Mesendoderm (in vitro differentiated cells): ENCODE results near the gene GALNT4.

Experiments used
- DNase-seq: peaks from one replicate; pipeline ENCODE4 v3.0.0; 2013
- H2AK5ac ChIP-seq: 2 replicates; pipeline ENCODE4 v1.6.1; 2013; ENCODE audit warnings: low read length, inconsistent platforms
- H2BK120ac ChIP-seq: 2 replicates; pipeline ENCODE4 v1.6.1; 2013; ENCODE audit warnings: low read depth, mild to moderate bottlenecking, low read length, moderate library complexity, mixed read lengths
- H2BK15ac ChIP-seq: replicated peaks from 2 replicates; pipeline ENCODE4 v1.6.1; 2013; ENCODE audit warnings: low read depth, mild to moderate bottlenecking, moderate library complexity
- H2BK5ac ChIP-seq: 2 replicates; pipeline ENCODE4 v1.6.1; 2013; ENCODE audit warnings: low read length, inconsistent platforms
- H3K18ac ChIP-seq: 2 replicates; pipeline ENCODE4 v1.6.1; 2013; ENCODE audit warnings: mild to moderate bottlenecking, low read length, mixed read lengths
- H3K23ac ChIP-seq: one replicate; pipeline ENCODE4 v1.6.1; 2013; ENCODE audit warnings: low read length
- H3K27ac ChIP-seq: 2 replicates; pipeline ENCODE4 v1.5.1; 2013; ENCODE audit warnings: low read depth, mild to moderate bottlenecking, inconsistent platforms, low read length, moderate library complexity
- H3K27me3 ChIP-seq: 2 replicates; pipeline ENCODE4 v1.6.1; 2013; ENCODE audit warnings: low read length, control low read depth, mild to moderate bottlenecking, inconsistent platforms; ENCODE audit not compliant: insufficient read depth, poor library complexity
- H3K36me3 ChIP-seq: 2 replicates; pipeline ENCODE4 v1.6.1; 2013; ENCODE audit warnings: low read length, inconsistent platforms; ENCODE audit not compliant: control insufficient read depth, insufficient read depth
- H3K4ac ChIP-seq: one replicate; pipeline ENCODE4 v1.6.1; 2013; ENCODE audit warnings: low read depth, mild to moderate bottlenecking, low read length, moderate library complexity
- H3K4me1 ChIP-seq: 2 replicates; pipeline ENCODE4 v1.6.1; 2013; ENCODE audit warnings: low read depth, low read length, inconsistent platforms; ENCODE audit not compliant: control insufficient read depth
- H3K4me2 ChIP-seq: 2 replicates; pipeline ENCODE4 v1.6.1; 2013; ENCODE audit warnings: low read length
- H3K4me3 ChIP-seq: 2 replicates; pipeline ENCODE4 v1.5.1; 2013; ENCODE audit warnings: mild to moderate bottlenecking, low read length
- H3K56ac ChIP-seq: one replicate; pipeline ENCODE4 v1.6.1; 2013; ENCODE audit warnings: low read length
- H3K79me1 ChIP-seq: 2 replicates; pipeline ENCODE4 v1.6.1; 2013; ENCODE audit warnings: low read length, inconsistent platforms
- H3K79me2 ChIP-seq: 2 replicates; pipeline ENCODE4 v1.6.1; 2013; ENCODE audit warnings: mild to moderate bottlenecking, low read length; ENCODE audit not compliant: control insufficient read depth, insufficient read depth
- H3K9ac ChIP-seq: 2 replicates; pipeline ENCODE4 v1.6.1; 2013; ENCODE audit warnings: low read length, inconsistent platforms
- H4K5ac ChIP-seq: one replicate; pipeline ENCODE4 v1.6.1; 2013; ENCODE audit warnings: low read length
- H4K8ac ChIP-seq: one replicate; pipeline ENCODE4 v1.6.1; 2013; ENCODE audit warnings: low read depth, mild to moderate bottlenecking, control low read depth, low read length, moderate library complexity
- WGBS: extraction: QIAGEN DNeasy Blood & Tissue Kit; methylation state at CpG from one replicate; pipeline ENCODE4 v1.1.7; 2013; ENCODE audit warnings: low lambda C conversion rate, missing lambda C conversion rate; ENCODE audit not compliant: insufficient coverage; ENCODE audit errors: extremely low coverage; 5-methylcytosine and 5-hydroxymethylcytosine counted together

GALNT4 gene

GRCh38 chr12:89494411-89495231 lies 30.0 kb downstream of the GALNT4 start:
- Histone ChIP-seq H3K18ac (no peak overlapping the region), H3K79me1 (no peaks in the 10 kb centered on the region), H3K27ac (no peak overlapping the region)

GRCh38 chr12:89493670-89494302 lies 30.8 kb downstream of the GALNT4 start:
- no peak for DNase-seq
- Histone ChIP-seq H3K23ac (no peak overlapping the region), H3K27me3 (no peaks in the 10 kb centered on the region), H3K79me1 (no peaks in the 10 kb centered on the region), H3K4me3 (no peak overlapping the region), H2BK5ac (no peak overlapping the region), H3K4me2 (no peak overlapping the region), H3K18ac (no peak overlapping the region), H3K9ac (no peak overlapping the region), H3K27ac (no peak overlapping the region), H3K4ac (no peak overlapping the region), H3K79me2 (no peaks in the 10 kb centered on the region), H3K56ac (no peak overlapping the region), H3K4me1 (no peaks in the 10 kb centered on the region), H4K5ac (no peak overlapping the region), H2BK15ac (no peak overlapping the region), H2BK120ac (no peak overlapping the region), H4K8ac (no peak overlapping the region), H3K36me3 (no peaks in the 10 kb centered on the region), H2AK5ac (no peak overlapping the region)
- WGBS, result no CpG with 5 or more reads among the region's 5 CpGs

More at GRCh38 chr12:89494411-89495231, 30.0 kb downstream of the GALNT4 start:
- no peak overlapping the region for H3K9ac ChIP-seq
- DNase-seq, result no peak
- no peak overlapping the region for H2BK5ac ChIP-seq
- no peak overlapping the region for H3K23ac ChIP-seq
- no peaks in the 10 kb centered on the region for H3K36me3 ChIP-seq
- H4K5ac ChIP-seq, result no peak overlapping the region
- H2BK120ac ChIP-seq, result no peak overlapping the region
- H3K4ac ChIP-seq, result no peak overlapping the region
- no peak overlapping the region for H2BK15ac ChIP-seq
- H3K27me3 ChIP-seq, result no peaks in the 10 kb centered on the region
- no peak overlapping the region for H3K4me2 ChIP-seq
- no peak overlapping the region for H3K56ac ChIP-seq
- H3K4me3 ChIP-seq, result no peak overlapping the region
- WGBS, result no CpG with 5 or more reads among the region's 9 CpGs
- no peaks in the 10 kb centered on the region for H3K79me2 ChIP-seq
- no peaks in the 10 kb centered on the region for H3K4me1 ChIP-seq
- no peak overlapping the region for H4K8ac ChIP-seq
- no peak overlapping the region for H2AK5ac ChIP-seq

GRCh38 chr12:89492883-89493282 lies 31.7 kb downstream of the GALNT4 start:
- Histone ChIP-seq H3K23ac (no peak overlapping the region), H4K5ac (no peak overlapping the region)

GRCh38 chr12:89490922-89491321 lies 33.7 kb downstream of the GALNT4 start:
- H3K27ac ChIP-seq, result no peak overlapping the region
- no peaks in the 10 kb centered on the region for H3K27me3 ChIP-seq
- H3K79me2 ChIP-seq, result no peaks in the 10 kb centered on the region
- H3K4ac ChIP-seq, result no peak overlapping the region
- H2AK5ac ChIP-seq, result no peak overlapping the region
- H3K4me3 ChIP-seq, result no peak overlapping the region
- H3K23ac ChIP-seq, result no peak overlapping the region
- H3K18ac ChIP-seq, result no peak overlapping the region
- no peak overlapping the region for H4K5ac ChIP-seq
- H3K4me1 ChIP-seq, result no peaks in the 10 kb centered on the region
- H3K4me2 ChIP-seq, result no peak overlapping the region
- H2BK5ac ChIP-seq, result no peak overlapping the region
- no peaks in the 10 kb centered on the region for H3K79me1 ChIP-seq
- H4K8ac ChIP-seq, result no peak overlapping the region
- no peak overlapping the region for H3K9ac ChIP-seq
- H3K56ac ChIP-seq, result no peak overlapping the region
- DNase-seq, result no peak
- no peak overlapping the region for H2BK120ac ChIP-seq
- no CpG with 5 or more reads among the region's 1 CpG for WGBS
- no peaks in the 10 kb centered on the region for H3K36me3 ChIP-seq
- H2BK15ac ChIP-seq, result no peak overlapping the region

More at GRCh38 chr12:89492883-89493282, 31.7 kb downstream of the GALNT4 start:
- no peaks in the 10 kb centered on the region for H3K79me2 ChIP-seq
- no peak overlapping the region for H4K8ac ChIP-seq
- H3K4me3 ChIP-seq, result no peak overlapping the region
- no peaks in the 10 kb centered on the region for H3K36me3 ChIP-seq
- no peak overlapping the region for H3K27ac ChIP-seq
- no peak for DNase-seq
- no peak overlapping the region for H3K9ac ChIP-seq
- H3K4ac ChIP-seq, result no peak overlapping the region
- WGBS, result no CpG with 5 or more reads among the region's 5 CpGs
- no peak overlapping the region for H2AK5ac ChIP-seq
- no peak overlapping the region for H3K56ac ChIP-seq
- H2BK15ac ChIP-seq, result no peak overlapping the region
- H3K79me1 ChIP-seq, result no peaks in the 10 kb centered on the region
- no peak overlapping the region for H3K18ac ChIP-seq
- no peak overlapping the region for H3K4me2 ChIP-seq
- no peaks in the 10 kb centered on the region for H3K4me1 ChIP-seq
- H3K27me3 ChIP-seq, result no peaks in the 10 kb centered on the region
- no peak overlapping the region for H2BK120ac ChIP-seq
- H2BK5ac ChIP-seq, result no peak overlapping the region

GRCh38 chr12:89486264-89486663 lies 38.3 kb downstream of the GALNT4 start:
- H3K4me1 ChIP-seq, result no peaks in the 10 kb centered on the region
- H3K27ac ChIP-seq, result no peak overlapping the region
- H3K36me3 ChIP-seq, result no peaks in the 10 kb centered on the region
- no peak overlapping the region for H3K4ac ChIP-seq
- H3K27me3 ChIP-seq, result no peaks in the 10 kb centered on the region
- no peaks in the 10 kb centered on the region for H3K79me1 ChIP-seq
- H2BK15ac ChIP-seq, result no peak overlapping the region
- H3K4me2 ChIP-seq, result no peak overlapping the region
- no peak overlapping the region for H2BK120ac ChIP-seq
- WGBS, result no CpG with 5 or more reads among the region's 2 CpGs
- no peak for DNase-seq
- no peak overlapping the region for H3K4me3 ChIP-seq
- no peak overlapping the region for H3K9ac ChIP-seq
- no peak overlapping the region for H3K56ac ChIP-seq
- H3K18ac ChIP-seq, result no peak overlapping the region
- H2AK5ac ChIP-seq, result no peak overlapping the region
- no peaks in the 10 kb centered on the region for H3K79me2 ChIP-seq
- no peak overlapping the region for H4K8ac ChIP-seq
- H3K23ac ChIP-seq, result no peak overlapping the region
- no peak overlapping the region for H4K5ac ChIP-seq
- no peak overlapping the region for H2BK5ac ChIP-seq
